ENCODE data around the gene MACROH2A1.
A peak's percentile ranks its signal among the peaks of the same experiment; 100 is the strongest.

The MACROH2A1 gene

DNA sequence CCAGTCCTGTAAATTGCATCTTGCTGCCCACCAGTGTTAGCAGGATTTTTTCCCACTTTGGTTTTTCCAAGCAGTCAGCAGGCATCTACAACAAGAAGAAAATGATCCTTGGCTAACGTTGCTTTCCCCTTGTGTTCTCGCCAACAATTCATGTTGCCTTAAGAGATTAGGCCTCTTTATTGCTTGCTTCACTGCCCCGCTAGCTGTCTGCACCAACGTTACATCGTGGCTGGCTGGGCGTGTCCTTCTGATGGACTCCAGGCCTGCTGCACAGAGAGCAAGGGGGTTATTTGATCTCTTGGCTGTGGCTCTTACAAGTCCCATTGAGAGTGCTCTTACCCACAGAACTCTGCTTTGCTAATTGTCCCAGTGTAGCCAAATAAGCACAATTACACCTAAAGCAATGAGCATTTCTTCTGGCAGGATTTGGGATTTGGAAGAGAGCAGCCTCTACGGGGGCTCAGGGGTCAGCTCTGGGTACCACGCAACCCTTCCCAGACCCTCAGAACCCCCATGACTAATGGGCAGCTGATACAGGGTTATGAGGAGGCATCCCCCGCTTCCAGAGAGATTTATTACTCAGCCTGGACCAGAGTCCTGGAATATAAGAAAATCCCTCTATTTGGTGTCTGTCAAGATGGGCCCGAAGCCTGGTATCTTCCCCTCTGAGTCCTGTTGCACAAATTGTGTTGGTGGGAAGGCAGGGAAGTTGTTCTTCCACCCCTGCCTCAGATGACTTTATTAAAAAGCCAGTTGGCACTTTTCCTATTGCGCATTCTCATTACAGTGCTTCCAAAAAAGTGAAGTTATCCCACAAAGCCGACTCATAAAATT, 30.5 kb upstream of the MACROH2A1 start:
- no peak overlapping the region for H3K4me3 Mint-ChIP-seq
- DNase-seq (ENCODE audit: low spot score in 2 of 2) (no peak), ATAC-seq (ENCODE audit: low read depth) (no peak)
- peaks cover 22% of the 10 kb centered on the region for H3K27me3 Mint-ChIP-seq
- peaks cover 9% of the 10 kb centered on the region for H3K9me3 Mint-ChIP-seq
- H3K27ac Mint-ChIP-seq: no peak overlapping the region
- peaks cover 4% of the 10 kb centered on the region for H3K36me3 Mint-ChIP-seq
- H3K4me1 Mint-ChIP-seq: no peaks in the 10 kb centered on the region

DNA sequence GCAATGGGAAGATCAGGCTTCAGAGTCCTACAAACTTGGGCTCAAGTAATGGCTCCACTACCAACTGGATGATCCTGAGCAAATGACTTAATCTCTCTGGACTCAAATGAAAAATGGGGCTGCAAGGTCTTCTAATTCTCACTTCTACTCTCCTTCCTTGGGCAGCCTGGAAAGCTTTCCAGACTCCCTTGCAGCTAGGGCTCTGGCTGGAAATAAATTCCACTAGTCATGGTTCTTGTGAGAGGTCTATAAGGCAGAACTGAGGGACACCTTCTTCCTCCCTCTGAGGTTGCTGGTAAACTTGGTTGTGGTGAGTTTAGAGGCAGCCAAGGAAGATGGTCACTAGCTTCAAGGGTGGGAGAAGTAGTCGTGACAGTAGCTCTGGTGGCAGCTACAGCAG, 29.6 kb upstream of the MACROH2A1 start:
- H3K27me3 Mint-ChIP-seq: peaks cover 26% of the 10 kb centered on the region
- ATAC-seq (ENCODE audit: low read depth): no peak
- no peaks in the 10 kb centered on the region for H3K4me1 Mint-ChIP-seq
- H3K36me3 Mint-ChIP-seq: peaks cover 4% of the 10 kb centered on the region
- DNase-seq (ENCODE audit: low spot score in 2 of 2): no peak
- no peak overlapping the region for H3K4me3 Mint-ChIP-seq
- peaks cover 9% of the 10 kb centered on the region for H3K9me3 Mint-ChIP-seq
- no peak overlapping the region for H3K27ac Mint-ChIP-seq

DNA sequence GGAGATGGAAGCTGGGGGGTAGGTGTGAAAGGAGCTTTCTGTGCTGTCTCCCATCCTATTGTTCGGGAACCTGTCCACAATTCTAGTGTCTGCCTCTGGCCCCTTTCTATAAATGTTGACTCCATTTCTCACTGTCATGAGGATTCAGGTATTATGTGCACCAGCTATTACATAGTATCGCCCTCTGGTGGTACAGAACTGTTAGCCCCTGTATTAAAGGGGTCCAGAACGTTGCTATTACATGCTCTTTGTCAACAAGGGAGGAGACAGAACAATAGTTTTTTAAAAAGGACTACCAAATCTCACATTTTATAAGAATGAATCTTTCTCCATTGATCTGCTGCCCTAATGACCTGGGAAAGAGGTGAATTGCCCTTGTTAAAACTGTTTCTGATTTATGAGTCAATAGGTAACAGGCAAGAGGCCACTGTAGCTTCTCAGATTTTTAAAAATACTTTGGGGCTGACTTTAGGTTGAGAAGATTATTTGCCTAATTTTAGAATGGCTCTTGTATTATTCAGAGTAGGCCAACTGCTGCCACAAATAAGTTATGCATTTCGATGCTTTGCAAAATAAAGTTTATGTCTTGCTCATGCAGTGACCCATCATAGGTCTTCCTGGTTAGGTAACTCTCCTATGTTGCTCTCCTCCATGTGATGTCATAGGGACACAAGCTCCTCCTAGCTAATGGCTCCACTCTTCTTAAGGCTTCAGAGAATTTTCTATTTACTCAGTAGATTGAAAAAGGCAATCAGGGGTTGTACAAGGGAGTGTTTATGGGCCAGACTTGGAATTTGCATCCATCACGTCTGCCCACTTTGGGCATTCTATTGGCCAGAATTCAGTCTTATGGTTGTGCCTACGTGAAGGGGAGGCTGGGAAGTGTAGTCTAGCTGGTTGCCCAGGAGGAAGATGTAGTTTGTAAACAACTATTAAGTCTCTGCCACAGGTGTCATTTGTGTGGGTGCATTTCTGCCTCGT, 27.4 kb upstream of the MACROH2A1 start:
- no peaks in the 10 kb centered on the region for H3K4me1 Mint-ChIP-seq
- peaks cover 27% of the 10 kb centered on the region for H3K27me3 Mint-ChIP-seq
- H3K4me3 Mint-ChIP-seq: no peak overlapping the region
- ATAC-seq (ENCODE audit: low read depth): peak; percentile 74
- peaks cover 4% of the 10 kb centered on the region for H3K36me3 Mint-ChIP-seq
- no peak overlapping the region for H3K27ac Mint-ChIP-seq
- H3K9me3 Mint-ChIP-seq: peaks cover 9% of the 10 kb centered on the region
- DNase-seq (ENCODE audit: low spot score in 2 of 2): peak in 1 of 2 donors; percentile 13

DNA sequence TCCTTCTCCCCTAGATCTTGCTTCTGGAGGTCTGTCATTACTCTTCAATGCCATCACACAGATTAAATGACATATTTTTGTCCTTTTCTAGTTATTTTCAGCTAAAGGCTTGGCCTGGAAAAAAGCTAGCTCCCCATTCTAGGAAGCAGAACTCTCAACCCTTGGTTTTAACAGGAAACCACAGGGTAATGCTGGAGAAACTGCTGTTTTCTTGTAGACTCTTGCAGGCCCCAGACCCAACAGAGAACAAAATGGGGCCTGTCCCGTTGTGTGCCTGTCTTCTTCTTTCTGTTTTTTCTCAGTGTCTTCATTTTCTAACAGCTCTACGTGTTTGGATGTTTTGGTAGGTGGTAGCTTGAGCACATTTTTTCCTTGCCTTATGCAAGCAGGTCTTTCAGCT, 26.6 kb upstream of the MACROH2A1 start:
- ATAC-seq (ENCODE audit: low read depth): no peak
- Mint-ChIP-seq H3K4me3 (no peak overlapping the region), H3K9me3 (peaks cover 7% of the 10 kb centered on the region), H3K4me1 (no peaks in the 10 kb centered on the region), H3K27ac (no peak overlapping the region), H3K27me3 (peaks cover 26% of the 10 kb centered on the region), H3K36me3 (peaks cover 4% of the 10 kb centered on the region)
- DNase-seq (ENCODE audit: low spot score in 2 of 2): no peak

DNA sequence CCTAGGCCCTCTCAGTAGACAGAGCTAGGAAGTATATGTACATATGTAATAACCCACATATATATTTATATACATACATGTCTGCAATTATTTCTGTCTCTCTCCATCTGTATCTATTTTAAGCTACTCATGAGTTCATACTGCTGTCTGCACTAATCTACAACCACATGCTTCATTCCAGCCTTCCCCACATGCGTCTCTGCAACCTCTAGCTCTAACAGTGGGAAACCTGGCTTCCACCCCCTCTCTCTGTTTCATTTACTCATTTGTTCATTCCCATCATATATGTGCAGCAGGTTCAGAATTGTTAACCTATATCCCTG, 24.8 kb upstream of the MACROH2A1 start:
- Mint-ChIP-seq H3K9me3 (peaks cover 11% of the 10 kb centered on the region), H3K27me3 (peaks cover 21% of the 10 kb centered on the region), H3K4me1 (no peaks in the 10 kb centered on the region), H3K27ac (no peak overlapping the region), H3K4me3 (no peak overlapping the region), H3K36me3 (peaks cover 4% of the 10 kb centered on the region)
- no peak for ATAC-seq (ENCODE audit: low read depth)
- DNase-seq (ENCODE audit: low spot score in 2 of 2): no peak

DNA sequence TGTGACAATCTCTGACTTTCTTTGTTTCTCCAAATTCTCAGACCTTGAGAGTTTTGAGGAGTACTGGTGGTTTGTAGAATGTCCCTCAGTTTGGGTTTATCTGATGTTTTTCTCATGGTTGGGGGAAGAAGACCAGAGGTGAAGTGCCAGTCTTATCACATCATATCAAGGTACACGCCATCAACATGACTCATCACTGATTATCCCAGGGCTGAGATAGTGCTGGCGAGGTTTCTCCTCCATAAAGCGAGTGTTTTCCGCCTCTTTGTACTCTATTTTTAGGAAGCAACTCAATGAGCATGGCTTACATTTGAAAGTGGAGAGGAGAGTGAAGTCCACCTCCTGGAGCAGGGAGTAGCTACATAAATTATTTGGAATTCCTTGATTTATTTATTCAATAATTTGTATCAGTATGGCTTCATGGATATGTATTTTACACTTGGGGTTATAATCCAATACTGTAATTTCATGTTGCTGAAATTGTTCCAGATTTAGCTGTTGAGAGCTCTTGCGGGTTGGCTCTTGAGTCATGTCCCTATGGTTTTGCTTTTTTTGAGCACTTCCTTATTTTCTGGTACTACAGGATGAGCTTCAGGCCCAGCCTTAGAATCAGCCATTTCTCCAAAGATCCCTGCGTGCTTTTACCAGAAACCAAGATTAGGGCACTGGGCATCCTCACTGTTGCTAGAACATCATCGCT, 24.3 kb upstream of the MACROH2A1 start:
- H3K4me3 Mint-ChIP-seq: no peak overlapping the region
- H3K36me3 Mint-ChIP-seq: peaks cover 2% of the 10 kb centered on the region
- H3K9me3 Mint-ChIP-seq: peaks cover 10% of the 10 kb centered on the region
- DNase-seq (ENCODE audit: low spot score in 2 of 2) (no peak), ATAC-seq (ENCODE audit: low read depth) (no peak)
- peaks cover 19% of the 10 kb centered on the region for H3K27me3 Mint-ChIP-seq
- H3K4me1 Mint-ChIP-seq: no peaks in the 10 kb centered on the region
- no peak overlapping the region for H3K27ac Mint-ChIP-seq

DNA sequence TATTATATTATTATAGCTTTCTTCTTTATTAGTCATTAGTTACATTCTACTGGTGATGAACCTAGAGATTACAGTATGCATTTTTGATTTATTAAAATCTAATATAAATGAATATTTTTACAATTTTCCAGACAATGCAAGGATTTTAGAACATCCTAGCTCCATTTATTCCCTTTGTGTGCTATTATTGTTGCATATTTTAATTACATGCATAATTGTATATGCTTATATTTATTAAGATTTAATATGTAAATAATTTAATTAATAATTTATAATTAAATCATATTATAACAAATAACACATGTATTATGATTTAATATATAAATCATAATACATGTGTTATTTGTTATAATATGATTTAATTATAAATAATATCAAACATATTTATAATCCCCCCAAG, 23.4 kb upstream of the MACROH2A1 start:
- Mint-ChIP-seq H3K4me3 (no peak overlapping the region), H3K27ac (no peak overlapping the region), H3K4me1 (no peaks in the 10 kb centered on the region), H3K9me3 (peaks cover 10% of the 10 kb centered on the region), H3K27me3 (peaks cover 16% of the 10 kb centered on the region), H3K36me3 (peaks cover 2% of the 10 kb centered on the region)
- ATAC-seq (ENCODE audit: low read depth) (no peak), DNase-seq (ENCODE audit: low spot score in 2 of 2) (no peak)

DNA sequence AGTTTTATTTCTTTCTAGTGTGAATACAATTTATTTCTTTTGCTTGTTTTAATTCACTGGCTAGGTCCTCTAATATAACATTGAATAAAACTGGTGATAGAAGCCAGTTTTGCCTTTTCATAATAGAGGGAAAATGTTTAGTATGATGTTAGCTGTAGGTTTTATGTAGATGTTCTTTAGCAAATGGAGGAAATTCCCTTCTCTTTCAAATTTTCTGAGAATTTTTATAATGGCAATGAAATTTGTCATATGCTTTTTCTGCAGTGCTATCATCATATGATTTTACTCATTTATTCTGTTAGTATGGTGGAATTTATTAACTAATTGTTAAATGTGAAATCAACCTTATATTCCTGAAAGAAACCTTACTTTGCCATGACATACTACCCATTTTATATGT, 18.1 kb upstream of the MACROH2A1 start:
- no peaks in the 10 kb centered on the region for H3K4me1 Mint-ChIP-seq
- peaks cover 2% of the 10 kb centered on the region for H3K36me3 Mint-ChIP-seq

DNA sequence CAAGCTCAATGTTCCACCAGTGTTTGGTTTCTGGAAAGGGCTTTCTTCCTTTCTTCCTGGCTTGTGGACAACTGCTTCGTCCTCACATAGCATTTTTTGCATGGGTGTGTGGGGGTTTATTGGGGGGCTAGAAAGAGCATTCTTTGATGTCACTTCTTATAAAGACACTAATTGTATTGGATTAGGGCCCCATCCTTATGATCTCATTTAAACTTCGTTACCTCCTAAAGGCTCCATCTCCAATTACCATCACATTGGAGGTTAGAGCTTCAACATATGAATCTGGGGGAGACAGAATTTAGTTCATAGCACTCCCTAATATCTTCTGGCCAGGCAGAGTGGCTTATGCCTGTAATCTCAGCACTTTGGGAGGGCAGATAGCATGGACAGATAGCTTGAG, 6.1 kb upstream of the MACROH2A1 start:
- Mint-ChIP-seq H3K9me3 (no peaks in the 10 kb centered on the region), H3K4me3 (no peak overlapping the region), H3K27ac (no peak overlapping the region)

More for the DNA sequence above, 18.1 kb upstream of the MACROH2A1 start:
- Mint-ChIP-seq H3K9me3 (peaks cover 10% of the 10 kb centered on the region), H3K27me3 (peaks cover 13% of the 10 kb centered on the region), H3K4me3 (no peak overlapping the region), H3K27ac (no peak overlapping the region)
- DNase-seq (ENCODE audit: low spot score in 2 of 2): no peak
- ATAC-seq (ENCODE audit: low read depth): no peak

DNA sequence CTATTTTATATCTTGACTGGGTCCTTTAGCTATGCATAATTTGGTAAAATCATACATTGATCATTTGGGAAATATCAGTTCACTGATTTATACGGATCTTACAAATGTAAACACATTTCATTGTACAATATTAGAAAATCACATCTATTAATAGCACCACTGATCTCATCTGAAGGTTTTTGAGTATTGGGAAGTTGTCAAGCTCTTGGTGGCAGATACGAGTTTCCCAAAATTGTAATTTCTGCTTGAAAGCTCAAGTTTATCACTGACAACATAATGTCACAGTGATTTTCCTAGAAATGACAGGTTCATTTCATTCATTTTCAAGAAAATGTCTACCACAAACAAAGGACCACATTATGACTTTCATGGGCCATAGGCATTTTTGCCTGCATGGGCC, 3.0 kb upstream of the MACROH2A1 start:
- Mint-ChIP-seq H3K4me3 (no peak overlapping the region), H3K4me1 (peaks cover 11% of the 10 kb centered on the region), H3K27ac (no peak overlapping the region), H3K9me3 (no peaks in the 10 kb centered on the region), H3K36me3 (no peaks in the 10 kb centered on the region), H3K27me3 (no peaks in the 10 kb centered on the region)
- no peak for DNase-seq (ENCODE audit: low spot score in 2 of 2)
- ATAC-seq (ENCODE audit: low read depth): no peak

More for the DNA sequence above, 6.1 kb upstream of the MACROH2A1 start:
- H3K4me1 Mint-ChIP-seq: no peaks in the 10 kb centered on the region
- DNase-seq (ENCODE audit: low spot score in 2 of 2) (no peak), ATAC-seq (ENCODE audit: low read depth) (no peak)
- H3K27me3 Mint-ChIP-seq: peaks cover 3% of the 10 kb centered on the region
- H3K36me3 Mint-ChIP-seq: no peaks in the 10 kb centered on the region

DNA sequence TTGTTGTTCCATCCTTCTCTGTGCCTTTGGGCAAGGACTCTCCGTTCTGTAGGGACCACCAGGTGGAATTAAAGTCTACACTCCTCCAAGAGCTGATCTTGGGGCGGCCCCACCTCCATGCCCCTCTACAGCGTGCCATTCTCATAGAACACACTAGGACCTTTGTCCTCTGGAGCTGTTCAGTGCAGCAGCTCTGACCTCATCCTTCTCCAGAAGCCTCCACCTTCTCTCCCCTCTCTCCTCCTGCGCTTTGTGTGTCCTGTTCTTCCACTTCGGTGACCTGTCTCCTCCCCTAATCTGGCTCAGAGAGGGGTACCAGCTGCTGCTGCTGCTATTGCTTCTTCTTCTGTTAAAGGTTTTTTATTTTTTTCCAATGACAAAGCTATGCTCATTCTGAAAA, 1.8 kb upstream of the MACROH2A1 start:
- Mint-ChIP-seq H3K9me3 (no peaks in the 10 kb centered on the region), H3K36me3 (no peaks in the 10 kb centered on the region), H3K4me3 (no peak overlapping the region), H3K4me1 (peaks cover 18% of the 10 kb centered on the region), H3K27me3 (no peaks in the 10 kb centered on the region), H3K27ac (no peak overlapping the region)
- DNase-seq (ENCODE audit: low spot score in 2 of 2) (no peak), ATAC-seq (ENCODE audit: low read depth) (no peak)

DNA sequence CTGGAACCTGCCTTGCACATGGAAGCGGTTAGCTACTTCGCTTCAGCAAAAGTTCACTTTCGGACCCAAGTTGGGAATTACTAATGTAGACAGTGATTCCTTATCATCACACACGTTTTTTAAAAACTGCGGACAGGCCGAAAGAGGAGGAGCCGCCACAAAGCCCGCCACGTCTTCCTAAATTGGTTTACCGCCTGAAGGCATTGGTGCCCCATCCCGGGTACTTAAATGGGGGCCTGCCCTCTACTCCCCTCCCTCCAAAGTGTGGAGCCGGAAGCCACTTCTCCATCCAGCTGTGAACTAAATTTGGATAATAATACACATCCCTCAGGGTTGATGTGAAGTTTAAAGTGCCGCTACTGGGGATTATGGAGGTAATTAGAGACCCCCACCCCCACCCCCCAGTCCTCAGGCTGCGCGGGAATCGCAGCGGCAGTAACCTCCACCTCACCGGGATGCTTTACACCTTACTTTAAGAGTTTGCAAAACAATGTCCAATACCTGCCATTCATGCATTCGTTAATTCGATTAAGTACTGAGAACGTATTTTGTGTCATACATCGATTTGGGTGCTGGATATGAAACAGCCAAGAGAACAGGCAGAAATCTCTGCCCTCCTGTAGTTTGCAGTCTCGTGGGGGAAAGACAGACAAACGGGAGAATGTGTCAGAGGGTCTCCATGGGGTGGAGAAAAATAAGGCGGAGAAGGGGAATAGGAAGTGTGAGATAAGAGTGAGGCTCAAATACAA, 937 bp upstream of the MACROH2A1 start:
- Mint-ChIP-seq H3K27me3 (no peaks in the 10 kb centered on the region), H3K9me3 (no peaks in the 10 kb centered on the region), H3K4me1 (peaks cover 24% of the 10 kb centered on the region), H3K4me3 (peak overlapping the region; percentile 93), H3K27ac (peak overlapping the region; percentile 97), H3K36me3 (peaks cover 2% of the 10 kb centered on the region)
- DNase-seq (ENCODE audit: low spot score in 2 of 2) (no peak), ATAC-seq (ENCODE audit: low read depth) (no peak)

DNA sequence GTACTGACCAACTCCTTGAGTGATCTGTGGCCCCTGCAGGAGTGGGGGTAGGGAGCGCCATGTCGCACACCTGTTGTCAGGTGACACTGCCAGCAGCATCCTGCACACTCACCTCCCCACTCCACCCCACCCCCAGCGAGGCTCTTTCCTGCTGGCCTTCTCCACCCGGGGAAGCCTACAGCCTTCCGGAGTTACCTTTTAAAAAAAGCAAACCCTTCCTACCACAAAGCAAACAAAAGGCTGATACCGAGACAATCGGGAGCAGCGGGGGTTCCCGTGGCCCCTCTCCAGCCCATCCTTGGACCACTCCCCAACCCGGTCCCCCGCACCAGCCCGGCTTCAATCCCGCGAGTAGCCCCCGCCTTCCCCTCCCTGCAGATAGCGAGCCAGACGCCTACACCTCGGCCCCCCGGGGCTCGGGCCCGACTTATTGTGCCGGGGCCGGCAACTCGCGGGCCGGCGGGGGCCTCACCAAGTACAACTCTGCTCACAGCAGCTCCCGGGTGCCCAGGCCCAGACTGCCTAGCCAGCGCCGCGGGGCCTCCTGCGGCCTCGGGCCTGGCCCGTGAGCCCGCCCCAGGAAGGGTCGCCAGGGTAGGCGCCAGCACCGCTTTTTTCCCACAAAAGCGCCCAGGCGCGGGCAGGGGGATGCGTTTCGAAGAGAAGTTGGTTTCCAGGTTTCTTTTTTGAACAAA, 724 bp downstream of the MACROH2A1 start:
- H3K9me3 Mint-ChIP-seq: no peaks in the 10 kb centered on the region

More for the DNA sequence above, 724 bp downstream of the MACROH2A1 start:
- Mint-ChIP-seq H3K27ac (peak overlapping the region; percentile 53), H3K4me1 (peaks cover 40% of the 10 kb centered on the region), H3K36me3 (peaks cover 2% of the 10 kb centered on the region), H3K27me3 (no peaks in the 10 kb centered on the region), H3K4me3 (peak overlapping the region; percentile 84)
- ATAC-seq (ENCODE audit: low read depth) (peak; percentile 27), DNase-seq (ENCODE audit: low spot score in 2 of 2) (peak in 1 of 2 donors; percentile 33)

Measured in memory B cell (primary cell).